Neuronal stem cell (in vitro differentiated cells): ENCODE measurements around the gene ARFRP1.

Source experiments
- DNase-seq: peaks from one replicate; pipeline ENCODE4 v3.0.0-alpha.2; 2013; ENCODE audit warnings: low spot score
- H2AFZ ChIP-seq: one replicate; pipeline ENCODE4 v1.6.1; 2013; ENCODE audit warnings: mild to moderate bottlenecking, low read length, inconsistent platforms
- H2AK5ac ChIP-seq: 2 replicates; pipeline ENCODE4 v1.6.1; 2013; ENCODE audit warnings: low read depth, mild to moderate bottlenecking, inconsistent platforms, low read length, moderate library complexity, mixed read lengths
- H2BK120ac ChIP-seq: 2 replicates; pipeline ENCODE4 v1.6.1; 2013; ENCODE audit warnings: low read depth, mild to moderate bottlenecking, inconsistent platforms, low read length, moderate library complexity, mixed read lengths
- H2BK12ac ChIP-seq: one replicate; pipeline ENCODE4 v1.6.1; 2013; ENCODE audit warnings: low read length, inconsistent platforms
- H2BK15ac ChIP-seq: 2 replicates; pipeline ENCODE4 v1.6.1; 2013; ENCODE audit warnings: mild to moderate bottlenecking, low read length, inconsistent platforms, mixed read lengths
- H2BK5ac ChIP-seq: one replicate; pipeline ENCODE4 v1.6.1; 2013; ENCODE audit warnings: inconsistent platforms, mild to moderate bottlenecking, low read length, moderate library complexity
- H3K14ac ChIP-seq: one replicate; pipeline ENCODE4 v1.6.1; 2013; ENCODE audit warnings: low read length, inconsistent platforms
- H3K18ac ChIP-seq: 2 replicates; pipeline ENCODE4 v1.6.1; 2013; ENCODE audit warnings: low read length, inconsistent platforms
- H3K23ac ChIP-seq: 2 replicates; pipeline ENCODE4 v1.6.1; 2013; ENCODE audit warnings: low read depth, mild to moderate bottlenecking, mixed read lengths, low read length, inconsistent platforms; ENCODE audit not compliant: poor library complexity
- H3K27ac ChIP-seq: replicated peaks from 3 replicates; pipeline ENCODE4 v1.5.1; 2013; ENCODE audit warnings: low read length, inconsistent platforms
- H3K27me3 ChIP-seq, 3 experiments: 2 replicates each; pipeline ENCODE4 v1.6.1; 2013; ENCODE audit warnings: low read length in 3 of 3, mild to moderate bottlenecking in 2 of 3, inconsistent platforms in 1 of 3, low read depth in 1 of 3, mixed read lengths in 1 of 3, moderate library complexity in 1 of 3; ENCODE audit not compliant: control insufficient read depth in 3 of 3, insufficient read depth in 3 of 3
- H3K36me3 ChIP-seq, 2 donors: replicated peaks in 1 of 2; 2 replicates each; pipeline ENCODE4 v1.6.1; 2013; ENCODE audit warnings: low read length in 2 of 2; ENCODE audit not compliant: control insufficient read depth in 2 of 2, insufficient read depth in 2 of 2
- H3K4ac ChIP-seq: 2 replicates; pipeline ENCODE4 v1.6.1; 2013; ENCODE audit warnings: inconsistent platforms, mild to moderate bottlenecking, low read length, moderate library complexity
- H3K4me1 ChIP-seq, 2 donors: 1 replicate in 1 of 2; 2 replicates in 1 of 2; pipeline ENCODE4 v1.6.1; 2013; ENCODE audit warnings: low read length in 2 of 2, low read depth in 1 of 2; ENCODE audit not compliant: control insufficient read depth in 2 of 2, insufficient read depth in 1 of 2
- H3K4me2 ChIP-seq: one replicate; pipeline ENCODE4 v1.6.1; 2013; ENCODE audit warnings: mild to moderate bottlenecking, low read length, inconsistent platforms; ENCODE audit not compliant: insufficient read depth, poor library complexity, severe bottlenecking
- H3K4me3 ChIP-seq, 2 donors: 2 replicates each; pipeline ENCODE4 v1.5.1; 2013; ENCODE audit warnings: low read length in 2 of 2, mild to moderate bottlenecking in 2 of 2, inconsistent platforms in 1 of 2, moderate library complexity in 1 of 2
- H3K79me1 ChIP-seq: one replicate; pipeline ENCODE4 v1.6.1; 2013; ENCODE audit warnings: low read depth, mild to moderate bottlenecking, inconsistent platforms, low read length, moderate library complexity
- H3K9ac ChIP-seq: one replicate; pipeline ENCODE4 v1.6.1; 2013; ENCODE audit warnings: mild to moderate bottlenecking, low read depth, low read length, inconsistent platforms; ENCODE audit not compliant: poor library complexity
- H3K9me3 ChIP-seq, 2 donors: replicated peaks in 1 of 2; 2 replicates each; pipeline versions ENCODE3 to v1.6.1; 2013; ENCODE audit warnings: low read length in 2 of 2, mild to moderate bottlenecking in 2 of 2, inconsistent platforms in 1 of 2, low read depth in 1 of 2, mixed read lengths in 1 of 2, moderate library complexity in 1 of 2; ENCODE audit not compliant: control insufficient read depth in 2 of 2, insufficient read depth in 1 of 2
- H4K8ac ChIP-seq: one replicate; pipeline ENCODE4 v1.6.1; 2013; ENCODE audit warnings: low read depth, mild to moderate bottlenecking, inconsistent platforms, low read length, moderate library complexity
- H4K91ac ChIP-seq: one replicate; pipeline ENCODE4 v1.6.1; 2013; ENCODE audit warnings: low read length, low read depth, mild to moderate bottlenecking, inconsistent platforms; ENCODE audit not compliant: poor library complexity
- WGBS, 2 donors: extraction: QIAGEN DNeasy Blood & Tissue Kit; methylation state at CpG; one replicate each; pipeline ENCODE4 v1.1.7; 2013; ENCODE audit warnings: missing lambda C conversion rate in 2 of 2, mixed read lengths in 1 of 2; ENCODE audit not compliant: insufficient read length in 2 of 2, insufficient replicate concordance in 1 of 2; ENCODE audit errors: extremely low coverage in 2 of 2; 5-methylcytosine and 5-hydroxymethylcytosine counted together

ARFRP1 gene

DNA sequence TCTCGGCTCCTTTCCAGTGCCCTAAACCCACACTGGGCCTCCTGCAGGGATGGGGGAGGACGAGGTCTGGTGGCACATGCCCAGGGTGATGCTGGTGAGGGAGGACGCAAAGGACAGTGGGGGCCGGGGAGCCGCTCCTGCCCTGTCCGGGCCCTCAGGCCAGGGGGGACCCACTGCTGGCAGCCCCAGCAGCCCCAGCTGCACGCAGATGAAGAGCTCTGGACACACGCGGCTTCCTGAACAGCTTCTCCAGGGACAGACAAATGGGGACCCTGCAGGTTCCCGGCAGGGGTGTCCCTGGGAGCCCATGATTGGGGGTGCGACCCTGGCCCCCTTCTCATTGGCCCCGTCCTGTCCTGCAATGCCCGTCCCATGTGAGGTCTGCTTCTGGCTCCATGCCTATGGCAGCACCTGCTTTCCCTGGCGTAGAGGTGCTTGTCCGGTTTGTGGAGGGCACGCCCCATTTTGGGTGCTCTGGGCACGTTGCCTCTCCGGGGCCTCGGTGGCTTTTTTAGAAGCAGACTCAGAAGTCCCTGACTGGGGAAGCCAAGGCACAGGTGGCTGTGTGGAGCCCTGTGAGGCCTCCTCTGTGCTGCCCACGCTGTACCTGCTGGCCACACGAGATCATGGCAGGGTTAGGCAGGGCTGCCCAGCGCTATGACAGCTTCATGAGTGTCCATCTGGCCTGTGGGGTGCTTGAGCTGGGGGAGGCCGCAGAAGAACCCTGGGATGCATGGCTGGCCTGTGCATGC is 26.7 kb downstream of the ARFRP1 start:
- Histone ChIP-seq H3K14ac (peak overlapping the region; percentile 21), H3K4me2 (no peak overlapping the region), H2BK5ac (peak overlapping the region; percentile 83), H2AK5ac (no peak overlapping the region), H4K91ac (no peak overlapping the region), H3K4me3 (no peak overlapping the region), H3K36me3 (peaks cover 4 to 53% of the 10 kb centered on the region in 2 donors), H2BK12ac (peak overlapping the region; percentile 10), H2BK15ac (no peak overlapping the region), H3K9me3 (peaks cover 0 to 3% of the 10 kb centered on the region in 2 donors), H3K4ac (no peak overlapping the region), H3K4me1 (peaks cover 2 to 4% of the 10 kb centered on the region in 2 donors), H2AFZ (no peak overlapping the region), H3K27me3 (no peaks in the 10 kb centered on the region), H3K9ac (peak overlapping the region; percentile 21), H3K27ac (peak overlapping the region; percentile 14), H2BK120ac (no peak overlapping the region), H3K18ac (no peak overlapping the region), H3K23ac (peak overlapping the region; percentile 55), H3K79me1 (peaks cover 4% of the 10 kb centered on the region), H4K8ac (no peak overlapping the region)
- DNase-seq = no peak
- no CpG with 5 or more reads among the region's 23 CpGs for WGBS, 2 donors

DNA sequence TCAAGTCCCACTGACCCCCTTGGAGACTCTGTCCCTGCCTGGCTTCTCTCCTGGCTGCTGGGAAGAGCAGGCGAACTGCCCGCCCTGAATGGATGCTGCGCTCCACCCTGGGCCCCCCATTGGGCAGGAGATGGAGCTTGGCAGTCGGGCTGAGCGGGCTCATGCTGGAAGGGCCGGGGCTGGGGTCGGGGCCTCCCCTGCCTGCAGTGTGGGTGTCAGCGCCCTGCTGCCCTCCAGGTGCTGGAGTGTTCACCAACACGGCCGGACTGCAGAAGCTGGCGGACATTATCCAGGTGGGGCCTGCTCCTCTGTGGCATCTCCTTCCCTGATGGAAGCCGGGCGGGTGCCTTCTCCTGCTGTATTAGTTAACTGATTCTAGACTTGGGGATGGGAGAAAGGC is 27.3 kb downstream of the ARFRP1 start:
- Histone ChIP-seq H3K9me3 (peaks cover 0 to 3% of the 10 kb centered on the region in 2 donors), H3K18ac (no peak overlapping the region), H3K27me3 (no peaks in the 10 kb centered on the region), H3K4me1 (peaks cover 0 to 2% of the 10 kb centered on the region in 2 donors), H2BK12ac (peak overlapping the region; percentile 10), H2AFZ (no peak overlapping the region), H2AK5ac (no peak overlapping the region), H2BK5ac (no peak overlapping the region), H3K27ac (no peak overlapping the region), H3K36me3 (peaks cover 4 to 59% of the 10 kb centered on the region in 2 donors), H4K8ac (no peak overlapping the region), H2BK15ac (no peak overlapping the region), H3K14ac (no peak overlapping the region), H2BK120ac (no peak overlapping the region), H3K9ac (no peak overlapping the region), H4K91ac (no peak overlapping the region), H3K23ac (no peak overlapping the region), H3K4ac (no peak overlapping the region), H3K4me2 (no peak overlapping the region), H3K4me3 (no peak overlapping the region), H3K79me1 (peaks cover 4% of the 10 kb centered on the region)
- no peak for DNase-seq
- no CpG with 5 or more reads among the region's 13 CpGs for WGBS, 2 donors

DNA sequence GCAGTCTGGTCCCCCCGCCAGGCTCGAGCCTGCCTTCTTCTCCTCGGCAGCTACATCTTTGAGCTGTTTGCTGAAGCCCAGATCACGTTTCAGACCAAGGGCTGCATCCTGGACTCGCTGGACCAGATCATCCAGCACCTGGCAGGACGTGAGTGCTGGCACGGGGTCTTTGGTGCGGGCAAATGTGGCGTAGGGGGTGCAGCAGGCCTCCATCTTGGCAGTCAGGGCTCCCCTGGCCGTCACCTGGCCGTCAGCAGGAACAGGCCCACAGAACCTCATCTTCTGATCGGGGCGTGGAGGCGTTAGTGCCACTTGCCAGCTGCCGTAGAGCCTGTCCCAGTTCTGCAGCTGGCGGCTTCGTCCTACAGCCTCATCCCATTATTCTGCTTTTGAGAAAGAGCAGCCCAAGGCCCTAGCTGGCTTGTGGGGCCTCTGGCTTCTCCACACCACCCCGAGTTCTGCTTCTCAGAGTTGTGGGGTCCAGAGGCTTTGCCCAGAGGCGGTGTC is 27.9 kb downstream of the ARFRP1 start:
- H4K91ac ChIP-seq = no peak overlapping the region
- H3K4me1 ChIP-seq = peaks cover 0 to 2% of the 10 kb centered on the region in 2 donors
- H2BK12ac ChIP-seq = no peak overlapping the region
- H3K9ac ChIP-seq = no peak overlapping the region
- peaks cover 4% of the 10 kb centered on the region for H3K79me1 ChIP-seq
- H3K23ac ChIP-seq = peak overlapping the region; percentile 52
- H2BK5ac ChIP-seq = no peak overlapping the region
- peak overlapping the region in 1 of 2 donors; percentile 34 for H3K4me3 ChIP-seq
- no CpG with 5 or more reads among the region's 19 CpGs for WGBS, 2 donors
- no peak overlapping the region for H3K27ac ChIP-seq
- DNase-seq = no peak
- H3K27me3 ChIP-seq = no peaks in the 10 kb centered on the region
- H2BK15ac ChIP-seq = no peak overlapping the region
- peaks cover 0 to 3% of the 10 kb centered on the region in 2 donors for H3K9me3 ChIP-seq
- peaks cover 4 to 64% of the 10 kb centered on the region in 2 donors for H3K36me3 ChIP-seq
- H2AFZ ChIP-seq = no peak overlapping the region
- H2BK120ac ChIP-seq = no peak overlapping the region
- no peak overlapping the region for H2AK5ac ChIP-seq
- peak overlapping the region; percentile 38 for H3K14ac ChIP-seq
- H4K8ac ChIP-seq = no peak overlapping the region
- H3K4ac ChIP-seq = no peak overlapping the region
- H3K4me2 ChIP-seq = no peak overlapping the region
- H3K18ac ChIP-seq = no peak overlapping the region

DNA sequence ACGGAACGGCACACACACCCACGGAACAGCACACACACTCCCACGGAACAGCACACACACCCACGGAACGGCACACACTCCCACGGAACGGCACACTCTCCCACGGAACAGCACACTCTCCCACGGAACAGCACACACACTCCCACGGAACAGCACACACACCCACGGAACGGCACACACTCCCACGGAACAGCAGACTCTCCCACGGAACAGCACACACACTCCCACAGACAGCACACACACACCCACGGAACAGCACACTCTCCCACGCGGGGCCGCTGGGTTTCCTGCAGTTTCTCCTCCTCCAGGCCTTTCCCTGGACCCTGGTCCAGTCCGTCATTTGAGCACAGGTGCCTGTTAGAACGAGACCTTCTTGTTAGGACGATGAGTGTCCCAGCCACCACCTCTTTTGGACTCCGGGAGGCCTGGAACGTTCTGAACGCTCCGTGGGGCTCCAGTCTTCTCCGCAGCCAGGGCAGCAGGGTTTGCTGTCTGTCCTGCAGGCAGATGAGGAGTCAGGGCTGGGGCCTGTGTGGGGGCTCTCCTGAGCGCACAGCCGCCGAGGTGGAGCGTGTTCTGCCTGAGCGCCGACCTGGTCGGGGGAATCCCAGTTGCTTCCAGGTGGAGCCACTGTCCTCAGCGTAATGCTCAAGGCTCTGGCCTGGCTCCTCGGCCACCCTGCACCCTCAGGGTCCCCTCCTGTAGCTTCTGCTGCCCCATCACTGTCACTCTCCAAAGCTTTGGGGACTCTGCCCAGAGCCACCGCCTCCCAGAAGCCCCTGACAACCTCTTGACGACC is 28.9 kb downstream of the ARFRP1 start:
- H2BK15ac ChIP-seq = no peak overlapping the region
- H3K36me3 ChIP-seq = peaks cover 6 to 72% of the 10 kb centered on the region in 2 donors
- no peak overlapping the region for H2BK12ac ChIP-seq
- no peak overlapping the region for H3K18ac ChIP-seq
- no peak for DNase-seq
- peak overlapping the region; percentile 65 for H3K23ac ChIP-seq
- peaks cover 0 to 3% of the 10 kb centered on the region in 2 donors for H3K9me3 ChIP-seq
- peaks cover 2% of the 10 kb centered on the region for H3K79me1 ChIP-seq
- no peak overlapping the region for H4K91ac ChIP-seq
- H3K4me2 ChIP-seq = no peak overlapping the region
- H3K9ac ChIP-seq = no peak overlapping the region
- H3K27me3 ChIP-seq = no peaks in the 10 kb centered on the region
- H2AFZ ChIP-seq = no peak overlapping the region
- H3K4ac ChIP-seq = no peak overlapping the region
- no peak overlapping the region for H2BK120ac ChIP-seq
- peaks cover 0 to 2% of the 10 kb centered on the region in 2 donors for H3K4me1 ChIP-seq
- H4K8ac ChIP-seq = no peak overlapping the region
- no CpG with 5 or more reads among the region's 38 CpGs for WGBS, 2 donors
- no peak overlapping the region for H3K27ac ChIP-seq
- no peak overlapping the region for H2BK5ac ChIP-seq
- no peak overlapping the region for H3K14ac ChIP-seq
- H2AK5ac ChIP-seq = no peak overlapping the region
- H3K4me3 ChIP-seq = no peak overlapping the region
